HFFc6 (cell line): ENCODE data around the gene RPUSD4. TPM values are rescaled to one million over a fixed set of nuclear protein-coding genes. Genes with fewer than 3 reads are reported as not detected.

Source experiments
- DNase-seq: peaks from one replicate; pipeline ENCODE4 v3.0.0-alpha.2; 2018
- H3K27ac Mint-ChIP-seq: 2 replicates; pipeline ENCODE4 v1.8.0; 2020; ENCODE audit warnings: mild to moderate bottlenecking, mixed read lengths
- H3K27me3 Mint-ChIP-seq: 2 replicates; pipeline ENCODE4 v1.8.0; 2021; ENCODE audit warnings: mild to moderate bottlenecking, moderate library complexity, mixed read lengths; ENCODE audit not compliant: insufficient read depth
- H3K36me3 Mint-ChIP-seq: 2 replicates; pipeline ENCODE4 v1.8.0; 2021; ENCODE audit warnings: low read depth, mixed read lengths
- H3K4me1 Mint-ChIP-seq: 2 replicates; pipeline ENCODE4 v1.8.0; 2020; ENCODE audit warnings: low read depth, mixed read lengths
- H3K4me3 Mint-ChIP-seq: 2 replicates; pipeline ENCODE4 v1.8.0; 2020; ENCODE audit warnings: mild to moderate bottlenecking, moderate library complexity, mixed read lengths
- H3K9me3 Mint-ChIP-seq: 2 replicates; pipeline ENCODE4 v1.8.0; 2020; ENCODE audit warnings: mild to moderate bottlenecking, mixed read lengths
- total RNA-seq, 6 experiments: library from RNA; stranded (reverse); fragmentation: NEBNext Ultra II Directional; extraction: Animal tissue kit (Norgen Biotek cat#: 25700); gene quantifications; 2 replicates in 1 of 6; 3 replicates in 5 of 6; pipeline ENCODE4 v1.2.3, GENCODE V29; 2021
- TF ChIP-seq, protein P1 (sequence below): fragments of 200-600 bp; sonication (generic); IDR thresholded peaks from 2 replicates; pipeline ENCODE4 v1.5.0; 2021; ENCODE audit warnings: antibody characterized with exemption, mild to moderate bottlenecking

The RPUSD4 gene
- total RNA-seq, 6 experiments from 2014 or later = 18.8 to 20.9 (median 19.6) TPM

GRCh38 chr11:126210871-126211235, 597 bp downstream of the RPUSD4 start:
- peak overlapping the region; percentile 92 for H3K4me3 Mint-ChIP-seq
- H3K4me1 Mint-ChIP-seq = peaks cover 26% of the 10 kb centered on the region
- no peak for DNase-seq
- peaks cover 4% of the 10 kb centered on the region; the same call in 1 of the 2 replicates for H3K36me3 Mint-ChIP-seq
- peaks cover 9% of the 10 kb centered on the region for H3K27me3 Mint-ChIP-seq
- H3K27ac Mint-ChIP-seq = peak overlapping the region; percentile 86
- H3K9me3 Mint-ChIP-seq = no peaks in the 10 kb centered on the region
- TF ChIP-seq, protein P1, sequence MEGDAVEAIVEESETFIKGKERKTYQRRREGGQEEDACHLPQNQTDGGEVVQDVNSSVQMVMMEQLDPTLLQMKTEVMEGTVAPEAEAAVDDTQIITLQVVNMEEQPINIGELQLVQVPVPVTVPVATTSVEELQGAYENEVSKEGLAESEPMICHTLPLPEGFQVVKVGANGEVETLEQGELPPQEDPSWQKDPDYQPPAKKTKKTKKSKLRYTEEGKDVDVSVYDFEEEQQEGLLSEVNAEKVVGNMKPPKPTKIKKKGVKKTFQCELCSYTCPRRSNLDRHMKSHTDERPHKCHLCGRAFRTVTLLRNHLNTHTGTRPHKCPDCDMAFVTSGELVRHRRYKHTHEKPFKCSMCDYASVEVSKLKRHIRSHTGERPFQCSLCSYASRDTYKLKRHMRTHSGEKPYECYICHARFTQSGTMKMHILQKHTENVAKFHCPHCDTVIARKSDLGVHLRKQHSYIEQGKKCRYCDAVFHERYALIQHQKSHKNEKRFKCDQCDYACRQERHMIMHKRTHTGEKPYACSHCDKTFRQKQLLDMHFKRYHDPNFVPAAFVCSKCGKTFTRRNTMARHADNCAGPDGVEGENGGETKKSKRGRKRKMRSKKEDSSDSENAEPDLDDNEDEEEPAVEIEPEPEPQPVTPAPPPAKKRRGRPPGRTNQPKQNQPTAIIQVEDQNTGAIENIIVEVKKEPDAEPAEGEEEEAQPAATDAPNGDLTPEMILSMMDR = no peak

DNA sequence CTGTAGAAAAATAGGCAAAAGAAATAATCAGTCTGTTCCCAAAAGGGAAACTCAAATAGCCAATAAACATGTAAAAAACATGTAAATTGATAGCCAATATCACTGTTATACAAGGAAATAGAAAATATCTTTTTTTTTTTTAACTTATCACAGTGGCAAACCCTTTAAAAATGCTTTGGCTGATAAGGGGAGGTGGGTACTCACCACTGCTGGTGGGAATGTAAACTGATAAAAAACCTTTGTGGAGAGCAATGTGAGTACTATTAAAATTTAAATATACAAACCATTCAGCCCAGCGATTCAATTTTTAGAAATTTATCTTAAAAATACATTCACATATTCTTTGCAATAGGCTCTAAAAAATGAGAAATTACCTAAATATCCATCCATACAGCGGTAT, 3.6 kb downstream of the RPUSD4 start:
- H3K4me1 Mint-ChIP-seq = peaks cover 16% of the 10 kb centered on the region
- H3K9me3 Mint-ChIP-seq = no peaks in the 10 kb centered on the region
- no peak overlapping the region for H3K4me3 Mint-ChIP-seq
- peaks cover 9% of the 10 kb centered on the region for H3K27me3 Mint-ChIP-seq
- peaks cover 16% of the 10 kb centered on the region for H3K36me3 Mint-ChIP-seq
- no peak for DNase-seq
- TF ChIP-seq, protein P1 = no peak
- no peak overlapping the region for H3K27ac Mint-ChIP-seq

- H3K36me3 Mint-ChIP-seq = peaks cover 30% of the 10 kb centered on the region
- H3K27me3 Mint-ChIP-seq = no peaks in the 10 kb centered on the region; the same call in none of the 2 replicates
Measured at GRCh38 chr11:126205359-126205758, 6.1 kb downstream of the RPUSD4 start.

GRCh38 chr11:126202646-126203359, 8.6 kb downstream of the RPUSD4 start:
- H3K4me1 Mint-ChIP-seq = no peaks in the 10 kb centered on the region; the same call in 1 of the 2 replicates
- H3K4me3 Mint-ChIP-seq = no peak overlapping the region
- DNase-seq = no peak
- no peaks in the 10 kb centered on the region for H3K9me3 Mint-ChIP-seq
- H3K27me3 Mint-ChIP-seq = no peaks in the 10 kb centered on the region; the same call in 1 of the 2 replicates
- H3K36me3 Mint-ChIP-seq = peaks cover 50% of the 10 kb centered on the region
- no peak overlapping the region for H3K27ac Mint-ChIP-seq
- TF ChIP-seq, protein P1 = no peak

More at GRCh38 chr11:126205359-126205758, 6.1 kb downstream of the RPUSD4 start:
- TF ChIP-seq, protein P1 = no peak
- H3K9me3 Mint-ChIP-seq = no peaks in the 10 kb centered on the region
- no peak overlapping the region for H3K27ac Mint-ChIP-seq
- H3K4me3 Mint-ChIP-seq = no peak overlapping the region
- H3K4me1 Mint-ChIP-seq = peaks cover 5% of the 10 kb centered on the region
- DNase-seq = no peak

DNA sequence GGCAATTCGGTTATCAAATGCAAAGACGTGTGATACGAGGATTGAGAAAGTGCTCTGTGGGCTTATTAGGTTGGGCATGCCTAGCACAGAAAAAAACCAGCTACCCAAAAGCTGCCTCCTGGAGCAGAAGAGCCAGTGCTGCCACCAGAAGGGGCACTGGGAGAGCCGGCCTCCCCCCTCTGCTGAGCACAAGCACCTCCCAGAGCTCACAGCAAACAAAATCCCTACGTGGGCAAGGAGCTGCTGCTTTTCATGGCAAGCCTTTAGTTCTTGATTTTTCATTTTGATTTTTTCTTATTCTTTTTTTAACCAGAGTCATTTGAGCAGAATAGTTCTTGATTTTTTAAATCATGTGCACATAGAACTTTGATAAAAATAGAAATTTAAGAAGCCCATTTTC, 12.8 kb downstream of the RPUSD4 start:
- peaks cover 52% of the 10 kb centered on the region for H3K36me3 Mint-ChIP-seq
- DNase-seq = no peak
- peaks cover 7% of the 10 kb centered on the region; the same call in 1 of the 2 replicates for H3K9me3 Mint-ChIP-seq
- H3K4me1 Mint-ChIP-seq = no peaks in the 10 kb centered on the region; the same call in 1 of the 2 replicates
- H3K27me3 Mint-ChIP-seq = no peaks in the 10 kb centered on the region; the same call in 1 of the 2 replicates
- H3K4me3 Mint-ChIP-seq = no peak overlapping the region
- H3K27ac Mint-ChIP-seq = no peak overlapping the region
- TF ChIP-seq, protein P1 = no peak
